GM19023 (cell line): ENCODE data around the gene NOVA2.

ENCODE experiments used
- ATAC-seq: cut with Tn5 transposase; IDR thresholded peaks from one replicate; pipeline ENCODE4 v1.9.1; 2021; ENCODE audit warnings: mild to moderate bottlenecking, moderate library complexity; ENCODE audit not compliant: unreplicated experiment

NOVA2 gene

GRCh38 chr19:46002678-46003275, 29.1 kb upstream of the NOVA2 start:
- no peak for ATAC-seq

- ATAC-seq: no peak
Measured at GRCh38 chr19:46000491-46001246, 27.0 kb upstream of the NOVA2 start.

GRCh38 chr19:45999653-46000121, 26.0 kb upstream of the NOVA2 start:
- ATAC-seq: no peak

- ATAC-seq: no peak
Measured at GRCh38 chr19:45998834-45999233, 25.2 kb upstream of the NOVA2 start.

- no peak for ATAC-seq
Measured at GRCh38 chr19:45996933-45997332, 23.3 kb upstream of the NOVA2 start.

- no peak for ATAC-seq
Measured at GRCh38 chr19:45995715-45996385, 22.2 kb upstream of the NOVA2 start.

- ATAC-seq: peak; percentile 99
Measured at GRCh38 chr19:45994998-45995714, 21.5 kb upstream of the NOVA2 start, which contains the start of gene CCDC61. CCDC61 (plus strand) TSS chr19:45995467; CDS start chr19:46003019, 7,552 bp downstream.

GRCh38 chr19:45994456-45994997, 20.9 kb upstream of the NOVA2 start:
- ATAC-seq: no peak

- no peak for ATAC-seq
Measured at GRCh38 chr19:45990113-45990728, 16.6 kb upstream of the NOVA2 start.

GRCh38 chr19:45985321-45985720, 11.7 kb upstream of the NOVA2 start:
- no peak for ATAC-seq

- ATAC-seq: no peak
Measured at GRCh38 chr19:45981350-45981749, 7.7 kb upstream of the NOVA2 start.

GRCh38 chr19:45978156-45978555, 4.5 kb upstream of the NOVA2 start:
- ATAC-seq: no peak

GRCh38 chr19:45976178-45976577, 2.5 kb upstream of the NOVA2 start:
- ATAC-seq: no peak

- ATAC-seq: no peak
Measured at GRCh38 chr19:45975306-45976070, 1.8 kb upstream of the NOVA2 start.

GRCh38 chr19:45972947-45973540, 621 bp downstream of the NOVA2 start:
- no peak for ATAC-seq

GRCh38 chr19:45972081-45972946, 1.4 kb downstream of the NOVA2 start:
- no peak for ATAC-seq

GRCh38 chr19:45971260-45971902, 2.3 kb downstream of the NOVA2 start:
- no peak for ATAC-seq

GRCh38 chr19:45969676-45970075, 4.0 kb downstream of the NOVA2 start:
- no peak for ATAC-seq
